ENCODE data around the gene KRTAP2-2.
"Not testable (repeated sequence)": the region's sequence is repeated elsewhere in the genome, so short reads cannot be mapped to it uniquely, and the experiment has no call there.

The KRTAP2-2 gene

DNA sequence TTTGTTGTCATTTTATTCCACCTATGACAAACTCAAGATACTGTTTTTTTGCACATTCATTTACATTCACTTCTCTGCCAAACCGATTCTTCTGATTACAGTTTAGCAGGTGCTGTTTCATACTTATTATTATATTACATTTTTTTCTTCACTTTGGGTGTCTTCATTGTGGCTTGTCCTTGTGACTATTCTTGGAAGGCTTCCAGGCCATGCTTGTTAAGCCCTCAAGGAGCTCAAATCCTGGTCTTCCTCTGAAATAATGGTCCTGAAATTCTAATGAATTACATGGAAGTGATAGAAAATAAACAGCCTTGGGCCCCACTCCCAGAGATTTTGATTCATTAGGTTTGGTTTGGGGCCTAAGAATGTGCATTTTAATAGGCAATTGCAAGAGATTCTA is 9.3 kb upstream of the KRTAP2-2 start:
- no peak for DNase-seq (ENCODE audit: low spot score)

DNA sequence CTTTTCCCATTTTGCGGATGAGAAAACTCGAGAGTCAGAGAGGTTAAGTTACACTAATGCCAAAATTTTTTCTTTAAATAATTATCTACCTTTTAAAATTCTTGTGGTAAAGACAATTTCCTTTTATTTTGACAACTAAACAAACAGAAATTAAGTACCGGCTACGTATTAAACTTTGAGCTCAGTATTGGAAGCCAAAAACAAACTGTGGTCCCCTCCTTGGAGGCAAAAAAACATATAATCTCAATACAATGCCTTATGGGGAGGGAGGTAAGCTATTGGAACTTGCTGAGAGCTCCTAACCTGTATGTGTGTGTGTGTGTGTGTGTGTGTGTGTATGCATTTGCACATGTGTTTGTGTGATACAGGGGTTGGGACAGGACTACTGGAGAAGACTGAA is 8.4 kb upstream of the KRTAP2-2 start:
- DNase-seq (ENCODE audit: low spot score) = no peak

DNA sequence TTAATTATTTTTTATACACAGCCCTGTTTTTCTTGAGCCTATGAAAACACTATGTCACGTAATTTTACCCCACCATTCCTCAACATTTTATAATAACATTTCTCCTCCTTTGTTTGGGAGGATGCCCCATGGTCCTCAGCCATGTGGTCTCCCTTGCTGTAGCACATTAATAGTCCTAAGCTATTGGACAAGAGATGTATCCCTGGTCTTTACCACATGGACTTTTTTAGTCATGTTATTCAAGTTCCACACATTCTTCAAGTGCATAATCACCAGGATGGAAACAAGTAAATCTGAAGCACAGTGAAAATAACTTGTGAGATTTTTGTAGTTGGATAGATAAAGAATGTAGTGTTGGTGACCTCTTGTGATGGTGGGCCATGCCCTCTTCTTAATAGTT is 6.9 kb upstream of the KRTAP2-2 start:
- no peak for DNase-seq (ENCODE audit: low spot score)

DNA sequence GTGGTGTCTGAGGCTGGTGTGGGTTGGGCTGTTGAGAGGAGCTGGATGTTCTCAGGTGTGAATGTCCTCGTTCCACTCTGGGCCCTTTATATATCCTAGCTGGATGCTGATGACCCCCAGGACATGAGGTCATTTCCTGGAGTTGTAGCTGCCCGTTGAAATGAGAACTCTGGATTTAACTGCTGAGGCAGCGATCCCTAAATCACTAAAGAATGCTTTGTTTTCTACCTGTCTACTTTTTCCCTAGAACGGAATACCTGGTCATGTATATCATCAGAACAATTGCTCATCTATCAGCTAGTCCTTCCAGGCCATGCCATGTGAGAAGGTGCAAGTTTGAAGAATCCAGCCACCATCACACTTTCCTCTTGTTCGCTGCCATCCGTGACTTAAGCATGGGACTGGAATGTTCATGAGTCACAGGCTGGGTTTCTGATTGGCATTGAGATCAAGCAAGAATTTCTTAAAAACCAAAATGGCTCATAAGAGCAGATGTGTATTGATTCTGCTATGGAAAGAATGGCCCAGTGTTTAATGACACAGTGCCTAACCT is 5.1 kb upstream of the KRTAP2-2 start, which contains the start of gene KRTAP2-3:
KRTAP2-3 (minus strand) TSS at position 63 of the 553 bp plus-strand sequence. CDS start 64 bp downstream, outside the sequence.
- no peak for DNase-seq (ENCODE audit: low spot score)

DNA sequence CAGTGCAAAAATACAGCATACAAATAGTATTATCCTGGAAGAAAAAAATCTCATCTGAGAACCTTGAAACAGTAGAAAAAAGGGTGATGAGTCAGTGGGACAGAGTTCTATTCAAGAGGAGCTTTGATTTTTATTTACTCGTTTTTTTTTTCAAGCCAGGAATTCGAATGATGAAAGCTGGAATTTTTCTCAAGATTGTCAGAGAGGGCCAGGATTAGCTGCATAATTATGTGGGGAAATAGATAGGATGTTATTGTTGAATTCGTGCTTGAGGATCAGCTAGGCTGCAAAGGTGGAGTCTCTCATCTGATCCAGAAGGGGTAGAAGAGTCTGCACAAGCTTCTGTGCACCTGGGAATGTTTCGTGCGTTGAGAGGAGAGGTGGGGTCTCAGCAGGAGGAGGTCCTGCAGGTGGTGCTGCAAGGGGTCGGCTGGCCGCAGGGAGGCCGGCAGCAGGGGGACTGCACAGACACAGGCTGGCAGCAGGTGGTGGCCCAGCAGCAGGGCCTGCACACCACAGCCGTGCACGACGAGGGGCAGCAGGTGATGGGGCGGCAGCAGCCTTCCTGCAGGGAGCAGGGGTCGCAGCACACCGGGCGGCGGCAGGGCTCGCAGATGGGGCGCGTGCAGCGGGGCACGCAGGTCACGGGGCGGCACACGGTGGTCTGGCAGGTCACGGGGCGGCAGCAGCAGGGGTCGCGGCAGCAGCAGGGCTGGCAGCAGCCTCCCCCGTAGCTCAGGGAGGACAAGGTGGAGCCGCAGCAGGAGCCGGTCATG is 4.4 kb upstream of the KRTAP2-2 start:
- not testable (repeated sequence) for DNase-seq (ENCODE audit: low spot score)

DNA sequence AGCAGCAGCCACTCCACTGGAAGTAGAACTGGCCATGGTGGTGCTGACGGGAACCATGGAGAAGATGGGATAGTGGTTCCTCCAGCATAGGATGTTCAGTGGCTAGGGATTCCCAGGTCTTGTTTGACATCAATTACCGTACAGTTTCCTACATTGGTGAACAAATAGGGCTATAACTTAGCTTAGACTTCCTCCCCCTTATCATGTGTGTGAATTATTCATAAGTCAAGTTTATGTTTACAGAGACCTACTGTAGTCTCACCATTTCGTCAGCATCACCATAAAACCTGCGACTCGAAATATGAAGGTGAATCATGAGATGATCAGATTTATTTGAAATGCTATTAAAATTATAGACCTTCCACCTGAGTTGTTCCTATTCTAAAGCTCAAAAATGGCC is 3.7 kb upstream of the KRTAP2-2 start:
- DNase-seq (ENCODE audit: low spot score) = no peak

DNA sequence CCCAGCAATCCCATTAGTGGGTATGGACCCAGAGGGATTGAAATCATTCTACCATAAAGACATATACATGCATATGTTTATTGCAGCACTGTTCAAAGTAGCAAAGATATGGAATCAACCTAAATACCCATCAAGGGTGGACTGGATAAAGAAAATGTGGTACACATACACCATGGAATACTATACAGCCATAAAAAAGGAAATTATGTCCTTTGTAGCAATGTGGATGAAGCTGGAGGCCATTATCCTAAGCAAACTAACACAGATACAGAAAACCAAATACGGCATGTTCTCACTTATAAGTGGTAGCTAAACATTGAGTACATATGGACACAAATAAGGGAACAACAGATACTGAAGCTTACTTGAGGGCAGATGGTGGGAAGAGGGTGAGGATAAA is 2.5 kb upstream of the KRTAP2-2 start:
- no peak for DNase-seq (ENCODE audit: low spot score)

DNA sequence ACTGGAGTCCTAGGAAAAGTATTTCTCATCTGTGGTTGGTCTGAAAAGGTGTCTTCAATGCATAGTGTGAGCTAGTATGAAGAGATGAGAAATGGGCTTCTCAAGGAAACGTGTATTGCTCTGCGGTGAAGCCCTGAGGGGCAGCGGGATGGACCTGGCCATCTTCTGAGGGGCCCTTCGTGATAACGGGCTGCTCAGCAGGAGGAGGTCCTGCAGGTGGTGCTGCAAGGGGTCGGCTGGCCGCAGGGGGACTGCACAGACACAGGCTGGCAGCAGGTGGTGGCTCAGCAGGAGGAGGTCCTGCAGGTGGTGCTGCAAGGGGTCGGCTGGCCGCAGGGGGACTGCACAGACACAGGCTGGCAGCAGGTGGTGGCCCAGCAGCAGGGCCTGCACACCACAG is 474 bp downstream of the KRTAP2-2 start:
- DNase-seq (ENCODE audit: low spot score) = not testable (repeated sequence)

DNA sequence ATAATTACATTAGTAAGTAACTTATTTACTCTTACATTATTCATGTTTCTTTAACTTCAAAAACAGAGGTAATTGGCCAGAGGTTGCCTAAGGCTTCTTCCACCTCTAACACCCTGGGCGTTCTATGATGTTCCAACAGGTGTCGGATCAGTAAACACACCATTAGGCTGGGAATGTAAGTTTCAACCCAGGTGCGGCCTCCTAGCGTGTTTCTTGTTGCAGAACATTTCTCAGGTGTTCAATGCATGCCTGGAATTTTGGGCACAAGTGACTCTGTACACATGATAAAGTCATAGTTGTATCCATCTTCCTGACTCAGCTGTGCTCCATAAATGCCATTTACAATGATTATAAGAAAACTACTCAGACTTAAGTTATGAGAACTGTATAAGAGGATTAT is 1.0 kb downstream of the KRTAP2-2 start:
- no peak for DNase-seq (ENCODE audit: low spot score)

DNA sequence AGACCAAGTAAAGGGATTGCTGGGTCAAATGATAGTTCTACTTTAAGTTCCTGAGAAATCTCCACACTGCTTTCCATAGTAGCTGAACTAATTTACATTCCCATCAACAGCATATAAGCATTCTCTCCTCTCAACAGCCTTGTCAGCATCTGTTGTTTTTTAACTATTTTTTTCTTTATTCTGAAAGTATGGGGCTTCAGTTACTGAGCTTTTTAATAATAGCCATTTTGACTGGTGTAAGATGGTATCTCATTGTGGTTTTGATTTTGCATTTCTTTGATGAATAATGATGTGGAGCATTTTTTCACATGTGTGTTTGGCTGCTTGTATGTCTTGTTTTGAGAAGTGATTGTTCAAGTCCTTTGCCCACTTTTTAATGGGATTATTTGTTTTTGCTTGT is 2.5 kb downstream of the KRTAP2-2 start:
- DNase-seq (ENCODE audit: low spot score) = no peak

DNA sequence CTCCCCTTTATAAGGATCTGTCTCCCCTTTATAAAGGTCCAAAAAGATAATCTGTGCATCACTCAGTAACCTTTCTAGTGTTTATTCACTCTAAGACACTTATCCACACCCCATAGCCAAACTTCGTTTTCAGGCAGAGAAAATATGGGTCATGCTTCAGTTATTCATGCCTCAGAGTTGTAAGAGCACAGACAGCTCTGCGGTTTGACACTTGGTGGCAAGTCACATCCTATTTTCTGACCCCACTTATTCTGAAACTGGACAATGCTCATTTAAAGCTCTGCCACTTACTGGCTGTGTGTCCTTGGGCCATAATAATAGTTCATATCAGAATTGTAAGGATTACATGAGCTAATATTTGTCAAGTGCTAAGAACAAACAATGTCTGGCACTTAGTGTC is 5.9 kb downstream of the KRTAP2-2 start:
- no peak for DNase-seq (ENCODE audit: low spot score)

DNA sequence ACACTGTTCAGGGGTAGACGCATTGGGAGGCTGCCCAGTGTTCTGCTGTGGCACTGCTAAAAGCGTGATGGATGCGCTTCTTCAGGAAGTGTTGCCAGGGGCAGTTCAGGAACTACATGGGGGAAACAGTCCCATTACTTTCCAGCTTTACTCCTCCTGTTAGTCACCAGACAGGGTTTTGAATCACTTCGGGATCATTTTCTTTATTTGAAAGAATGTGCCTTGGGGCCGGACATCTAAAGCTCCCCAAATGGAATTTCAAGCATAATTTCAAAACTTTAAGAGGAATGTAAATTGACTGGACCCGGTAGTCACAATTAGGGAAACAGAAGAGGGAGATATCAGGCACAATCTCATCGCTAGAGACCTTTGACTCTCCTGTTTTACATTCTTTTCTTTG is 6.6 kb downstream of the KRTAP2-2 start:
- DNase-seq (ENCODE audit: low spot score) = no peak

DNA sequence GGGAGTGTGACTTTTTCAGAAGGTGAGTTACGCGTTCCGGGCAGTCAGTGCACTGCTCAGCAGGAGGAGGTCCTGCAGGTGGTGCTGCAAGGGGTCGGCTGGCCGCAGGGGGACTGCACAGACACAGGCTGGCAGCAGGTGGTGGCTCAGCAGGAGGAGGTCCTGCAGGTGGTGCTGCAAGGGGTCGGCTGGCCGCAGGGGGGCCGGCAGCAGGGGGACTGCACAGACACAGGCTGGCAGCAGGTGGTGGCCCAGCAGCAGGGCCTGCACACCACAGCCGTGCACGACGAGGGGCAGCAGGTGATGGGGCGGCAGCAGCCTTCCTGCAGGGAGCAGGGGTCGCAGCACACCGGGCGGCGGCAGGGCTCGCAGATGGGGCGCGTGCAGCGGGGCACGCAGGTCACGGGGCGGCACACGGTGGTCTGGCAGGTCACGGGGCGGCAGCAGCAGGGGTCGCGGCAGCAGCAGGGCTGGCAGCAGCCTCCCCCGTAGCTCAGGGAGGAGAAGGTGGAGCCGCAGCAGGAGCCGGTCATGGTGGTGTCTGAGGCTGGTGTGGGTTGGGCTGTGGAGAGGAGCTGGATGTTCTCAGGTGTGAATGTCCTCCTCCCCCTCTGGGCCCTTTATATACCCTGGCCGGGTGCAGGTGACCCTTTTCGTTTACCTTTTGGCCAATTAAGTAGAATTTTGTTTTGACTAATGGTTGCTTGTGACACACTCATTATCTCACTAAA is 8.1 kb downstream of the KRTAP2-2 start, which contains the start of gene KRTAP2-1:
KRTAP2-1 (minus strand) TSS at position 582 of the 731 bp plus-strand sequence; CDS start at position 533, 49 bp downstream.
- DNase-seq (ENCODE audit: low spot score) = not testable (repeated sequence)

DNA sequence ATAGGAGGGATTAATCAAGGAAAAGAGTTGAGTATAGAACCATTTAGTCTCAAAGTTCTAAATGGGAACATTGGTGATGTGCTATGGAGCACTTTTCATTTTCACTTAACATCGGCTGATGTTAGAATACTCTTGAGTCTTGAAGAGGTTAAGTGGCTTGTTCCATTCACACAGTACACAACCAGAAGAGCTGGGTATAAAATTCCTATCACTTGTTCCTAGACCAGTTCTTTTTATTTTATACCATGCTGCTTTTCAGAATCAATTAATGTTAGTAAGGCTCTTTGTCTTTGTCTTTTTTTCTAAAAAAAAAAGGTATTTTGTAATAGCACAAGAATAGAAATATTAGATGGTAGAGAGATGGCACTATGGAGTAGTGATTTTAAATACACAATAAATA is 12.1 kb downstream of the KRTAP2-2 start:
- no peak for DNase-seq (ENCODE audit: low spot score)

DNA sequence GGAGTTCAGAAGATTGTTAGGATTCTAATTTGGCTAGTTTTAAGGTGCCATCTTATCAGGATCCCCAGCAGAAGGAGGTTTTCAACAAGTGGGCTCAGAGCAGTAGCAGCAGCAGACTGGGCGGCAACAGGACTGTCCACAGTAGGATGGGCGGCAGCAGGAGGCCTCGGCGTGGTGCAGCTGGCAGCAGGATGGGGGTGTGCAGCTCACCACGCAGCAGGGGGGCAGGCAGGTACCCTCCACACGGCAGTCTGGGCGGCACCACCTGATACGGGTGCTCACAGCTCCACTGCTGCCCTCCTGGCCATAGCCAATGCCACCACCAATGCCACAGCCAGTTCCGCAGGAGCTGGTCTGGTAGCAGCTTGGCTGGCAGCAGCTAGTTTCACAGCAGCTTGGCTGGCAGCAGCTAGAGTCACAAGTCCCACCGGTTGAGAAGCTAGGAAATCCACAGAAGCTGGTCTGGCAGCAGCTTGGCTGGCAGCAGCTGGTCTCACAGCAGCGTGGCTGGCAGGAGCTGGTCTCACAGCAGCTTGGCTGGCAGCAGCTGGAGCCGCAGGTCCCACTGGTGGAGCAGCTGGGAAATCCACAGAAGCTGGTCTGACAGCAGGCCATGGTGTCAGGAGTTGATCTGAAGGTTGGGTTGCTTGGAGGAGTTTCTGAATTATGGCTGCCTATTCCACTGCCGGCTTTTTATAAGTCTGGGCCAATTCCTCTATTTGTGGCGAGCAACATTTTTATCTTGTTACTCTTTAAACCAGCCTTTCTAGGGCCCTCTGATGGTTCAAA is 14.1 kb downstream of the KRTAP2-2 start, which contains the start of gene KRTAP1-1:
KRTAP1-1 (minus strand) TSS at position 668 of the 789 bp plus-strand sequence; CDS start at position 615, 53 bp downstream.
- not testable (repeated sequence) for DNase-seq (ENCODE audit: low spot score)

DNA sequence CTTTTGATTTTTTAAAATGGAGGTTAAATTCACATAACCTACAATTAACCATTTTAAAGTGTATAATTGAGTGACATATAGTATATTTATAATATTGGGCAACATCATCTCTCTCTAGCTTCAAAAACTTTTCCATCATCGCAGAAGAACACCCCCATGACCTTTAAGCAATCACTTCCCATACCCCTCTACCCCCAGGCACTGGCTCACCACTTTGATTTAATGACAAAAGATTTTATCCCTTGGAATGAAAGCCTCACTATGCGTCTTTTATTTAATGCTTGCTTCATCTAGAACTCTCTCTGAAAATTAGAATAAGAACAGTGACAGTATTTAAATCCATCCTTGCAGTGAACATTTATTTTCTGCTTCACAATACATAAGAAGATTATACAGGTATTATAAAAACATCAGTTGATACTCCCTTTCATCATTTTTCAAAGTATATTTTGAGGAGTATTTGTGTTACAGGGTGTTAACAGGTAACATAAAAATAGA is 17.1 kb downstream of the KRTAP2-2 start:
- no peak for DNase-seq (ENCODE audit: low spot score)

DNA sequence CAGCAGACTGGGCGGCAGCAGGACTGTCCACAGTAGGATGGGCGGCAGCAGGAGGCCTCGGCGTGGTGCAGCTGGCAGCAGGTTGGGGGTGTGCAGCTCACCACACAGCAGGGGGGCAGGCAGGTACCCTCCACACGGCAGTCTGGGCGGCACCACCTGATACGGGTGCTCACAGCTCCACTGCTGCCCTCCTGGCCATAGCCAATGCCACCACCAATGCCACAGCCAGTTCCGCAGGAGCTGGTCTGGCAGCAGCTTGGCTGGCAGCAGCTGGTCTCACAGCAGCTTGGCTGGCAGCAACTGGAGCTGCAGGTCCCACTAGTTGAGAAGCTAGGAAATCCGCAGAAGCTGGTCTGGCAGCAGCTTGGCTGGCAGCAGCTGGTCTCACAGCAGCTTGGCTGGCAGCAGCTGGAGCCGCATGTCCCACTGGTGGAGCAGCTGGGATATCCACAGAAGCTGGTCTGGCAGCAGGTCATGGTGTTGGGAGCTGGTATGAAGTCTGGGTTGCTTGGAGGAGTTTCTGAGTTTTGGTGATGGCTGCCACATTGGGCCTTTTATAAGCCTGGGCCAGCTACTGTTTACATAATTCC is 20.6 kb downstream of the KRTAP2-2 start, which contains the start of gene KRTAP1-3:
KRTAP1-3 (minus strand) TSS at position 529 of the 590 bp plus-strand sequence; CDS start at position 476, 53 bp downstream.
- not testable (repeated sequence) for DNase-seq (ENCODE audit: low spot score)

DNA sequence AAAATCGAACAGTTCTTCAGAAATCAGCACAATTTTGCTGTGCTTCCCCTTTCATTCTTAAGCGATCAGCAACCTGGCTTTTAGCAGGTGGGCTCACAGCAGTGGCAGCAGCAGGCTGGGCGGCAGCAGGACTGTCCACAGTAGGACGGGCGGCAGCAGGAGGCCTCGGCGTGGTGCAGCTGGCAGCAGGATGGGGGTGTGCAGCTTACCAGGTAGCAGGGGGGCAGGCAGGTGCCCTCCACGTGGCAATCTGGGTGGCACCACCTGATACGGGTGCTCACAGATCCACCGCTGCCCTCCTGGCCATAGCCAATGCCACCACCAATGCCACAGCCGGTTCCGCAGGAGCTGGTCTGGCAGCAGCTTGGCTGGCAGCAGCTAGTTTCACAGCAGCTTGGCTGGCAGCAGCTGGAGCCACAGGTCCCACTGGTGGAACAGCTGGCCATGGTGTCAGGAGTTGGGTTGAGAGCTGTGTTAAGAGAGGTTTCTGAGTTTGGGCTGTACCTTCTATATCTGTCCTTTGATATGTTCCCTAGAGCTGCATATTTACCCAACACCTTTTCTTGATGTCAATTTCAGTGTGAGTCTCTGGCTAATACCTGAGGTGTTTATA is 25.3 kb downstream of the KRTAP2-2 start, which contains the start of gene KRTAP1-4:
KRTAP1-4 (minus strand) TSS at position 563 of the 613 bp plus-strand sequence; CDS start at position 446, 117 bp downstream.
- DNase-seq (ENCODE audit: low spot score) = no peak

DNA sequence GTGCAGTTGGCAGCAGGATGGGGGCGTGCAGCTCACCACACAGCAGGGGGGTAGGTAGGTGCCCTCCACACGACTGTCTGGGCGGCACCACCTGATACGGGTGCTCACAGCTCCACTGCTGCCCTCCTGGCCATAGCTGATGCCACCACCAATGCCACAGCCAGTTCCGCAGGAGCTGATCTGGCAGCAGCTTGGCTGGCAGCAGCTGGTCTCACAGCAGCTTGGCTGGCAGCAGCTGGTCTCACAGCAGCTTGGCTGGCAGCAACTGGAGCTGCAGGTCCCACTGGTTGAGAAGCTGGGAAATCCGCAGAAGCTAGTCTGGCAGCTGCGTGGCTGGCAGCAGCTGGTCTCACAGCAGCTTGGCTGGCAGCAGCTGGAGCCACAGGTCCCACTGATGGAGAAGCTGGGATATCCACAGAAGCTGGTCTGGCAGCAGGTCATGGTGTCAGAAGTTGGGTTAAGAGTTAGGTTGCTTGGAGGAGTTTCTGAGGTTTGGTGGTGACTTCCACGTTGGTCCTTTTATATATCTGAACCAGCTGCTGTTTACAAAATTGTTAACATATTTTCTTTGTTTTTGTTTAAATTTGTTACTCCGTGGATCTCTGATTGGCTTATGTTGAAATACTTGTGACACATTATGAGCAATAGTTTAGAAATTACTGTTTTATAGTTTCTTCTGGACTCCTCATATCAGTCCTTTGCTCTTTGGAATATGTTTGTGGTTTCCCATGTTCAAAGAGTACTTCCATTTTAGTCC is 28.1 kb downstream of the KRTAP2-2 start, which contains the start of gene KRTAP1-5:
KRTAP1-5 (minus strand) TSS at position 494 of the 757 bp plus-strand sequence; CDS start at position 441, 53 bp downstream.
- DNase-seq (ENCODE audit: low spot score) = no peak

DNA sequence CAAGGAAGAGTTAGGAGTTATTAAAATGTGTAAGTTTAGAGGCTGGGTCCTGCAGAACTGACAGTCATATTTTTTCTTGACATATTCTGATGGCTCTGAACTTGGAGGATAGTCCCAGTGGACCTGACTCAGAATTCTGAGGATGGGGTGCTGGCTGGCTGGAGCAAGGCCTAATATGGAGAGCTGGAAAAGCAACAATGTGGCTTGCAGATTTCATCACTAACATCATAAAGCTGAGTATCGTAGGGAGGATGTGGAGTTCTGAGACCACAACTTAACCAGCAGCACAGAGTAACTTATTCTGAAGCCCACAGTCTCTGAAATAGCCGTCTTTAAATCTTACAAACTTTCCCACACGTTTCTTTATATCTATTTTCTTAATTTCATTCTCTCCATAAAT is 30.3 kb downstream of the KRTAP2-2 start:
- DNase-seq (ENCODE audit: low spot score) = no peak

Measured in putamen (tissue), 1 donor.